Measurements from ENCODE around the gene FOXN3. TPM values are rescaled to one million over a fixed set of nuclear protein-coding genes. Genes with fewer than 3 reads are reported as not detected.
A peak's percentile ranks its signal among the peaks of the same experiment; 100 is the strongest.

FOXN3 gene
- total and polyA plus RNA-seq, 2 experiments from 2014 or later: 98.9 to 167 TPM

DNA sequence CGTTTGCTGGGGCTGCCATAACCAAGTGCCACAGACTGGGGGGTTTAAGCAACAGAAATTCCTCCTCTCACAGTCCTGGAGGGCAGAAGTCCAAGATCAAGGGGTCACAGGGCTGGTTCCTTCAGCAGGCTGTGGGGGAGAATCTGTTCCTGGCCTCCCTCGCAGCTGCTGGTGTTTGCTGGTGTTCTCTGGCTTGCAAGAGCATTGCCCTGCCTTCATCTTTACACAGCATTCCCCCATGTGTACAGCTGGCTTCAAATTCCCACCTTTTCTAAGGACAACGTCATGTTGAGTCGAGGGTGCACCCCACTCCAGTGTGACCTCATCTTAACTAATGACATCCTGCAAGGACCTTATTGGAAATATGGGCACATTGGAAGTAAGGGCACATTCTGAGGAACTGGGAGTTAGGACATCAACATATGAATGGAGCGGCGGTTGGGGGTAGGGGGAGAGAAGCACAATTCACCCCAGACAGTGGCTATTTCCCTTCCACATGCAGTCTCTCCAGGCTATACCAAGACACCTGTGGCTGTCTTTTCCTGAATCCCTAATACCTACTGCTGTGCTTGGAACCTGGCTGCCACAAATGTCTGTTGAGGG is 123.6 kb downstream of the FOXN3 start (continued):
- TF ChIP-seq ETS1 (IDR thresholded peaks at IDR 0.05) (no peak), POLR2AphosphoS5 (IDR thresholded peaks at IDR 0.05; ENCODE audit: low read depth) (0 out of 2 replicates have a peak, but pooled peaks have one; percentile 14), ZNF331 (CRISPR knock-in tag; IDR thresholded peaks at IDR 0.05; ENCODE audit: low read depth) (no peak), NANOG (IDR thresholded peaks at IDR 0.05; ENCODE audit: borderline replicate concordance) (peak; percentile 74)

DNA sequence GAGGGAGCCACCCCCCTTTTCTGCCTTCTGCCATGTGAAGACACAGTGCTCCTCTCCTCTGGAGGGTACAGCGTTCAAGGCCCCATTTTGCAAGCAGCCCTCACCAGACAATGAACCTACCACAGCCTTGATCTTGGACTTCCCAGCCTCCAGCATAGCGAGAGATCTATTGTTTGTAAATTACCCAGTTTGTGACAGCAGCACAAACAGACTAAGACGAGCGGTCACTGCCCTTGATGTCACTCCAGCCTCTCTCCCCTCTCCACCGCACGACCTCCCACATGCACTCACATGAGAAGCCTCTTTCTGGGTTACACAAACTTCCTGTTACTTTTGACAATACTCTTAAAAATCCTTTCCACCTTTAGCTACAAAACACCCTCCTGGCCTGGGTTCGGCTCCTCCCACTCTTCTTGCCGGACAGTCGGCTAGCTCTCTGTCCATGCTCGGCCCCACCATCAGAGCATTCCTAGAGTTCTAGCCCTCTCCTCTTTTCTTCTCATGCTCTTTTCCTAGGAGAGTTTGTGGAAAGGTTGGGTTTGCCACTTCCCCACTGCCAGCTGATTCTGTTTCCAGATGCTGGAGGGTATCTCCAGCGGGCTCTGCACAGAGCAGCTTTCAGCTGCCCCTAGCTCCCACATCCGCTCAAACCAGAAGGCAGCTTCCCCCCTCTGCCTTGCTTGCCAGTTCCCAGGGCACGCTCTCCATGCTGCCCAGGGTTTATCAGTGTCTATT is 124.3 kb downstream of the FOXN3 start:
- peaks cover 69% of the 10 kb centered on the region for H3K4me1 Mint-ChIP-seq
- H3K9me3 Mint-ChIP-seq: no peaks in the 10 kb centered on the region; the same call in 2 of the 3 replicates
- Histone ChIP-seq H3K4me1 (ENCODE audit: insufficient read depth) (peaks cover 54% of the 10 kb centered on the region), H3K27me3 (ENCODE audit: insufficient read depth) (no peaks in the 10 kb centered on the region), H3F3A (replicated peaks; ENCODE audit: low read depth) (peaks cover 9% of the 10 kb centered on the region), H3K9me2 (ENCODE audit: insufficient read depth) (no peaks in the 10 kb centered on the region), H4K20me1 (replicated peaks; ENCODE audit: insufficient read depth) (no peaks in the 10 kb centered on the region), H2AFZ (no peak overlapping the region), H3K36me3 (ENCODE audit: insufficient read depth) (no peaks in the 10 kb centered on the region), H3K4me3 (peak overlapping the region; percentile 4; the same call in 1 of the 2 replicates), H3K4me2 (peak overlapping the region; percentile 54), H3K27ac (ENCODE audit: low read depth) (peak overlapping the region; percentile 99), H3K79me2 (replicated peaks; ENCODE audit: insufficient read depth) (peaks cover 65% of the 10 kb centered on the region)
- H3K27me3 Mint-ChIP-seq (ENCODE audit: insufficient read depth, low read depth, poor library complexity): peaks cover 30% of the 10 kb centered on the region
- H3K27ac Mint-ChIP-seq: peak overlapping the region; percentile 94
- DNase-seq (ENCODE audit: low spot score) (no peak), ATAC-seq (no peak; the same call in 2 of the 3 replicates)
- peaks cover 52% of the 10 kb centered on the region for H3K36me3 Mint-ChIP-seq (ENCODE audit: low read depth)
- peak overlapping the region; percentile 12; the same call in 1 of the 3 replicates for H3K4me3 Mint-ChIP-seq
- TF ChIP-seq NANOG (IDR thresholded peaks at IDR 0.05; ENCODE audit: borderline replicate concordance) (no peak), JUNB (IDR thresholded peaks at IDR 0.05; ENCODE audit: unreplicated experiment) (no peak), EZH2phosphoT487 (IDR thresholded peaks at IDR 0.05; ENCODE audit: unreplicated experiment) (no peak), ZNF114 (CRISPR knock-in tag; IDR thresholded peaks at IDR 0.05) (no peak), CREB1 (CRISPR knock-in tag; IDR thresholded peaks at IDR 0.05; ENCODE audit: low read depth) (no peak), STAT1 (IDR thresholded peaks at IDR 0.05; ENCODE audit: unreplicated experiment) (no peak), EZH2 (IDR thresholded peaks at IDR 0.05; ENCODE audit: low read depth, unreplicated experiment) (no peak), CTCF (conservative IDR thresholded peaks at IDR 0.05; ENCODE audit: low read depth in 2 of 2) (no peak), POLR2AphosphoS5 (IDR thresholded peaks at IDR 0.05; ENCODE audit: low read depth) (no peak)
- TF ChIP-seq, protein P1, sequence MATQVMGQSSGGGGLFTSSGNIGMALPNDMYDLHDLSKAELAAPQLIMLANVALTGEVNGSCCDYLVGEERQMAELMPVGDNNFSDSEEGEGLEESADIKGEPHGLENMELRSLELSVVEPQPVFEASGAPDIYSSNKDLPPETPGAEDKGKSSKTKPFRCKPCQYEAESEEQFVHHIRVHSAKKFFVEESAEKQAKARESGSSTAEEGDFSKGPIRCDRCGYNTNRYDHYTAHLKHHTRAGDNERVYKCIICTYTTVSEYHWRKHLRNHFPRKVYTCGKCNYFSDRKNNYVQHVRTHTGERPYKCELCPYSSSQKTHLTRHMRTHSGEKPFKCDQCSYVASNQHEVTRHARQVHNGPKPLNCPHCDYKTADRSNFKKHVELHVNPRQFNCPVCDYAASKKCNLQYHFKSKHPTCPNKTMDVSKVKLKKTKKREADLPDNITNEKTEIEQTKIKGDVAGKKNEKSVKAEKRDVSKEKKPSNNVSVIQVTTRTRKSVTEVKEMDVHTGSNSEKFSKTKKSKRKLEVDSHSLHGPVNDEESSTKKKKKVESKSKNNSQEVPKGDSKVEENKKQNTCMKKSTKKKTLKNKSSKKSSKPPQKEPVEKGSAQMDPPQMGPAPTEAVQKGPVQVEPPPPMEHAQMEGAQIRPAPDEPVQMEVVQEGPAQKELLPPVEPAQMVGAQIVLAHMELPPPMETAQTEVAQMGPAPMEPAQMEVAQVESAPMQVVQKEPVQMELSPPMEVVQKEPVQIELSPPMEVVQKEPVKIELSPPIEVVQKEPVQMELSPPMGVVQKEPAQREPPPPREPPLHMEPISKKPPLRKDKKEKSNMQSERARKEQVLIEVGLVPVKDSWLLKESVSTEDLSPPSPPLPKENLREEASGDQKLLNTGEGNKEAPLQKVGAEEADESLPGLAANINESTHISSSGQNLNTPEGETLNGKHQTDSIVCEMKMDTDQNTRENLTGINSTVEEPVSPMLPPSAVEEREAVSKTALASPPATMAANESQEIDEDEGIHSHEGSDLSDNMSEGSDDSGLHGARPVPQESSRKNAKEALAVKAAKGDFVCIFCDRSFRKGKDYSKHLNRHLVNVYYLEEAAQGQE (IDR thresholded peaks at IDR 0.05; ENCODE audit: unreplicated experiment): no peak

All from GM23338 (cell line).